ENCODE measurements around the gene PCDHGA7. TPM values are rescaled to one million over a fixed set of nuclear protein-coding genes. Genes with fewer than 3 reads are reported as not detected.

The PCDHGA7 gene
- total and polyA plus RNA-seq, 2 donors (not counting 3 experiments of a cell fraction or from before 2014, with no cell fraction given), result 0.84 to 1.8 TPM

DNA sequence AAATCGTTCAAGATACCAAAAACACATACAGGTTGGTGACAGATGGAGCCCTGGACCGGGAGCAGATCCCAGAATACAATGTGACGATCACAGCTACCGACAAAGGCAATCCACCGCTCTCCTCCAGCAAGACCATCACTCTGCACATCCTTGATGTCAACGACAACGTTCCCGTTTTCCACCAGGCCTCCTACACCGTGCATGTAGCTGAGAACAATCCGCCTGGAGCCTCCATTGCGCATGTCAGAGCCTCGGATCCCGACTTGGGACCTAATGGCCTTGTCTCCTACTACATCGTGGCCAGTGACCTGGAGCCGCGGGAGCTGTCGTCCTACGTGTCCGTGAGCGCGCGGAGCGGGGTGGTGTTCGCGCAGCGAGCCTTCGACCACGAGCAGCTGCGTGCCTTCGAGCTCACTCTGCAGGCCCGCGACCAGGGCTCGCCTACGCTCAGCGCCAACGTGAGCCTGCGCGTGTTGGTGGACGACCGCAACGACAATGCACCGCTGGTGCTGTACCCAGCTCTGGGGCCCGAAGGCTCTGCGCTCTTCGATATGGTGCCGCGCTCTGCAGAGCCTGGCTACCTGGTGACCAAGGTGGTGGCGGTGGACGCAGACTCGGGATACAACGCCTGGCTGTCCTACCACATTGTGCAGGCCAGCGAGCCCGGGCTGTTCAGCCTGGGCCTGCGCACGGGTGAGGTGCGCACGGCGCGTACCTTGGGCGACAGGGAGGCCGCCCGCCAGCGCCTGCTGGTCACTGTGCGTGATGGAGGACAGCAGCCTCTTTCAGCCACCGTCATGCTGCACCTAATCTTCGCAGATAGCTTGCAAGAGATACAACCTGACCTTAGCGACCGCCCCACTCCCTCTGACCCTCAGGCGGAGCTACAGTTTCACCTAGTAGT, 10.7 kb upstream of the PCDHGA7 start:
- Histone ChIP-seq H3K79me2 (ENCODE audit: control insufficient read depth, insufficient read depth, low read length) (no peaks in the 10 kb centered on the region), H3K4me2 (ENCODE audit: insufficient read depth, low read length) (no peak overlapping the region), H3K27ac (ENCODE audit: insufficient read depth, low read depth, low read length) (no peak overlapping the region), H3K4me1 (ENCODE audit: control insufficient read depth, extremely low read depth, insufficient read depth, low read length) (no peaks in the 10 kb centered on the region), H3K36me3 (ENCODE audit: control insufficient read depth in 2 of 2, extremely low read depth in 1 of 2, insufficient read depth in 2 of 2, low read length in 2 of 2) (no peaks in the 10 kb centered on the region), H4K20me1 (replicated peaks; ENCODE audit: control insufficient read depth, extremely low read depth, insufficient read depth, low read length) (no peaks in the 10 kb centered on the region), H3K9ac (replicated peaks; ENCODE audit: extremely low read depth, insufficient read depth, low read length) (no peak overlapping the region), H3K4me3 (replicated peaks in 1 of 3; ENCODE audit: insufficient read depth in 1 of 3, low read depth in 1 of 3, low read length in 3 of 3) (no peak overlapping the region), H3K27me3 (ENCODE audit: control insufficient read depth in 2 of 2, insufficient read depth in 2 of 2, low read length in 2 of 2) (peaks cover 32 to 82% of the 10 kb centered on the region in 2 experiments), H3K9me1 (replicated peaks; ENCODE audit: control insufficient read depth, extremely low read depth, insufficient read depth, low read length) (no peaks in the 10 kb centered on the region), H3K9me3 (replicated peaks; ENCODE audit: control insufficient read depth, insufficient read depth, low read length) (no peaks in the 10 kb centered on the region), H2AFZ (ENCODE audit: low read depth, low read length) (no peak overlapping the region)
- intact Hi-C loops (cut with micrococcal nuclease), result loop anchor here (5.0 kb wide), 1 partner anchor 50 kb away; the partner anchor contains the start of gene PCDHGA11
- ChIA-PET CTCF (interaction anchor here (1.0 to 3.5 kb wide), 10 partner anchors 9 to 192 kb away, joined by 3 to 57 read pairs (median 10); partner anchors contain the start of genes PCDHB14, PCDHGA10, PCDHGA11 and PCDHGA4), POLR2A (no interaction called here)
- no TSS peak for BruUV-seq (replicated peaks)
- DNase-seq (ENCODE audit: low read depth, low spot score) (no peak), FAIRE-seq (no peak)
- TF ChIP-seq JUN (IDR thresholded peaks at IDR 0.05; ENCODE audit: borderline replicate concordance, insufficient read depth, insufficient read length, low read depth) (no peak), FOS (IDR thresholded peaks at IDR 0.05; ENCODE audit: borderline replicate concordance, insufficient read depth, low read length) (no peak), POLR2AphosphoS5 (IDR thresholded peaks at IDR 0.05; ENCODE audit: insufficient read depth, low read depth, low read length) (no peak), GATA2 (IDR thresholded peaks at IDR 0.05; ENCODE audit: insufficient read depth, insufficient read length, low read depth, low read length) (no peak), EZH2 (IDR thresholded peaks at IDR 0.05; ENCODE audit: borderline replicate concordance, low read depth, low read length, severe bottlenecking) (no peak), CTCF (IDR thresholded peaks at IDR 0.05; ENCODE audit: extremely low read depth in 1 of 2, insufficient read depth in 1 of 2, low read depth in 1 of 2, low read length in 2 of 2) (no peak), POLR2A (IDR thresholded peaks at IDR 0.05; ENCODE audit: low read depth, low read length) (no peak), MYC (IDR thresholded peaks at IDR 0.05; ENCODE audit: low read depth, low read length) (no peak)
- TF ChIP-seq, protein P1, sequence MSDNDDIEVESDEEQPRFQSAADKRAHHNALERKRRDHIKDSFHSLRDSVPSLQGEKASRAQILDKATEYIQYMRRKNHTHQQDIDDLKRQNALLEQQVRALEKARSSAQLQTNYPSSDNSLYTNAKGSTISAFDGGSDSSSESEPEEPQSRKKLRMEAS (IDR thresholded peaks at IDR 0.05; ENCODE audit: insufficient read depth, insufficient read length), result no peak
- dilution Hi-C loops (cut with MboI; ENCODE audit: extremely low pct_ligation_motif_present, low sequenced_read_pairs), result no loop called here
